ENCODE results near the gene URM1. TPM values are rescaled to one million over a fixed set of nuclear protein-coding genes. Genes with fewer than 3 reads are reported as not detected.

URM1 gene
- total RNA-seq, 4 donors from 2014 or later = 22.7 to 31.5 (median 25.5) TPM

- no peaks in the 10 kb centered on the region for H3K27me3 ChIP-seq
- intact Hi-C loops (cut with DNase I) = no loop called here
- no peaks in the 10 kb centered on the region for H3K9me3 ChIP-seq
- 79 to 100% methylated on average over 4 to 8 of the region's 9 CpGs for whole genome bisulfite sequencing, 2 donors
- no peak for DNase-seq
- peaks cover 0 to 55% (median 10%) of the 10 kb centered on the region in 3 donors for H3K36me3 ChIP-seq
- H3K27ac ChIP-seq = no peak overlapping the region
- TF ChIP-seq POLR2A (IDR thresholded peaks at IDR 0.05) = no peak
- no peak for TF ChIP-seq CTCF (IDR thresholded peaks at IDR 0.05)
- H3K4me1 ChIP-seq = peaks cover 13 to 52% (median 35%) of the 10 kb centered on the region in 3 donors
- H3K4me3 ChIP-seq = no peak overlapping the region
Measured at GRCh38 chr9:128374221-128374675, 3.1 kb downstream of the URM1 start.

- TF ChIP-seq POLR2A (IDR thresholded peaks at IDR 0.05) (no peak), CTCF (IDR thresholded peaks at IDR 0.05) (no peak)
- Histone ChIP-seq H3K27ac (no peak overlapping the region), H3K27me3 (no peaks in the 10 kb centered on the region), H3K4me3 (no peak overlapping the region), H3K36me3 (peaks cover 6 to 72% (median 10%) of the 10 kb centered on the region in 3 donors), H3K4me1 (peaks cover 6 to 38% (median 23%) of the 10 kb centered on the region in 3 donors), H3K9me3 (no peaks in the 10 kb centered on the region)
- 42 to 50% methylated on average over 5 of the region's 5 CpGs for WGBS, 2 donors
- intact Hi-C loops (cut with DNase I) = no loop called here
- DNase-seq = no peak
Measured at GRCh38 chr9:128375865-128376264, 4.7 kb downstream of the URM1 start.

- intact Hi-C loops (cut with DNase I) = no loop called here
- Histone ChIP-seq H3K9me3 (no peaks in the 10 kb centered on the region), H3K27me3 (no peaks in the 10 kb centered on the region), H3K4me1 (peaks cover 0 to 29% (median 0%) of the 10 kb centered on the region in 3 donors), H3K27ac (peak overlapping the region in 3 of 4 donors; percentile 22 to 63 (median 42)), H3K36me3 (peaks cover 6 to 96% (median 29%) of the 10 kb centered on the region in 3 donors), H3K4me3 (no peak overlapping the region)
- whole genome bisulfite sequencing, 2 donors = 84 to 85% methylated on average over 4 to 5 of the region's 6 CpGs
- no peak for DNase-seq
- TF ChIP-seq POLR2A (IDR thresholded peaks at IDR 0.05) (no peak), CTCF (IDR thresholded peaks at IDR 0.05) (no peak)
Measured at GRCh38 chr9:128382261-128382660, 11.1 kb downstream of the URM1 start.

GRCh38 chr9:128383007-128383753, 12.0 kb downstream of the URM1 start:
- no peak overlapping the region for H3K4me3 ChIP-seq
- intact Hi-C loops (cut with DNase I) = no loop called here
- no peak for DNase-seq
- peaks cover 0 to 29% (median 0%) of the 10 kb centered on the region in 3 donors for H3K4me1 ChIP-seq
- no peaks in the 10 kb centered on the region for H3K27me3 ChIP-seq
- no peaks in the 10 kb centered on the region for H3K9me3 ChIP-seq
- H3K27ac ChIP-seq = peak overlapping the region in 1 of 4 donors; percentile 42
- no peak for TF ChIP-seq CTCF (IDR thresholded peaks at IDR 0.05)
- no peak for TF ChIP-seq POLR2A (IDR thresholded peaks at IDR 0.05)
- WGBS, 2 donors = 85 to 93% methylated on average over 5 to 9 of the region's 9 CpGs
- H3K36me3 ChIP-seq = peaks cover 12 to 100% (median 32%) of the 10 kb centered on the region in 3 donors

- Histone ChIP-seq H3K9me3 (no peaks in the 10 kb centered on the region), H3K27ac (no peak overlapping the region), H3K36me3 (peaks cover 18 to 100% (median 35%) of the 10 kb centered on the region in 3 donors), H3K27me3 (no peaks in the 10 kb centered on the region), H3K4me3 (no peak overlapping the region), H3K4me1 (peaks cover 0 to 29% (median 0%) of the 10 kb centered on the region in 3 donors)
- TF ChIP-seq POLR2A (IDR thresholded peaks at IDR 0.05) = no peak
- no peak for TF ChIP-seq CTCF (IDR thresholded peaks at IDR 0.05)
- DNase-seq = no peak
- intact Hi-C loops (cut with DNase I) = no loop called here
- 85 to 95% methylated on average over 3 to 6 of the region's 8 CpGs for WGBS, 2 donors
Measured at GRCh38 chr9:128383791-128384190, 12.6 kb downstream of the URM1 start.

Data from esophagus squamous epithelium (tissue), 5 donors.